Activated CD4-positive, CD25-positive, alpha-beta regulatory T cell (primary cell): ENCODE results near the gene ATP2B2.
"Not testable (repeated sequence)": the region's sequence is repeated elsewhere in the genome, so short reads cannot be mapped to it uniquely, and the experiment has no call there.

ENCODE experiments used
- DNase-seq, 4 experiments: peaks; one replicate each; lab custom pipeline; 2025; lab: John Stamatoyannopoulos, UW

The ATP2B2 gene

DNA sequence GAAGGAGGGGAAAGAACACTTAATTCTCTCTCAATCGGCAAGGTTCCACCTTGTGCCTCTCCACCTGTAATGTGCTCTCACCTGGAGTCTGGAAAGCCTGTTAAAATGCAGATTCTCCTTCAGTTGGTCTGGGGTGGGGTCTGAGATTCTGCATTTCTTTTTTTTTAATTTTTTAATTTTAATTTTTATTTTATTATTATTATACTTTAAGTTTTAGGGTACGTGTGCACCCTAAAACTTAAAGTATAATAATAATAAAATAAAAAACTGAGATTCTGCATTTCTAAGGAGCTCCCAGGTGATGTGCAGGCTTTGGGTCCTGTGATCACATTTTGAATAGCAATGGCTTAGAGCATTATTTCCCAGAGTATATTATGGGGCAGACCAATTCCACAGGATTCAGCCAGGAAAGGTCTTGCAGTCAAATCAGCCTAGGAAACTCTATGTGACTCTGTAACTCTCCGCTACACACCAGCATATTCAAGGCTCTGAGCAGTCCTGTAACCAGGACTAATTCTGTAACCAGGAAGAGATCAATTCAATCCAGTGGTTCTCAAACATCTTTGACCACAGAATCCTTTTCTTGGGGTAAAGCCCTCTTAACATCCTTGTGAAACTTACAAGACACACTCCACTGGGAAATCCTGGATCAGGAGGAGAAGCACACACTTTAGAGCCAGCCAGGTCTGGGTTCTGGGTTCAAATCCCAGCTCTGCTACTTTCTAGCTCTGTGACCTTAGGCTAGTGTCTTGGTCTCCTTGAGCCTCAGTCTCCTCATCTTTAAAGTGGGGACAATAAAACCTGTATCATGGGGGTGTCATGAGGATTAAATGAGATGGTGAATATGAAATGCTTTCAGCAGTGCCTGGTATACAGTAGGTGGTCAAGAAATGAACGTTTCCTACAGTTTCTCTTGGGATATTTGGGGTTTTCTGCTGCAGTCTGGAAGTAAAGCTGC, 122.2 kb downstream of the ATP2B2 start:
- DNase-seq: no peak

- not testable (repeated sequence) for DNase-seq
These were observed 122.9 kb downstream of the ATP2B2 start for GRCh38 chr3:10382445-10382844.

DNA sequence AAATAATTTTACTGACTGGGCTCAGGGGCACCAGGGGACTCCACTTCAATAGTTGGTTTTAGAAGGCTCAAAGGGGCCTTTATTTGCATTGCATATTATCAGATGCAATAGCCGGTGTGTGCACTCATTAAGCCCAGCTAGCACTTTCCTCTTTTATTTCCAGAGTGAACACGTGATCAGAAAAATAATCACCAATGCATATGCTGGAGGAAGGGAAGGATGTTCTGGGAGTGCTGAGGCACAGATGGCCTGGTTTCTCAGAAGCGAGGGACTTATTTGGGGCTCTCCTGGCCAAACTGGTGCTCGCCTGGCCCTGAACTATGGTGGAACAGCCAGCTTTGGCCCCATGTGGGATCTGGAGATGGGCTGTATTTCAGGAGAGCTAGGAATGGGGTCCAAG, 124.0 kb downstream of the ATP2B2 start:
- DNase-seq: no peak

GRCh38 chr3:10380906-10381305, 124.5 kb downstream of the ATP2B2 start:
- DNase-seq: no peak

GRCh38 chr3:10379961-10380360, 125.4 kb downstream of the ATP2B2 start:
- DNase-seq: no peak

- no peak for DNase-seq
These were observed 126.2 kb downstream of the ATP2B2 start for GRCh38 chr3:10379161-10379560.

- DNase-seq: no peak
These were observed 126.6 kb downstream of the ATP2B2 start for GRCh38 chr3:10378742-10379141.

DNA sequence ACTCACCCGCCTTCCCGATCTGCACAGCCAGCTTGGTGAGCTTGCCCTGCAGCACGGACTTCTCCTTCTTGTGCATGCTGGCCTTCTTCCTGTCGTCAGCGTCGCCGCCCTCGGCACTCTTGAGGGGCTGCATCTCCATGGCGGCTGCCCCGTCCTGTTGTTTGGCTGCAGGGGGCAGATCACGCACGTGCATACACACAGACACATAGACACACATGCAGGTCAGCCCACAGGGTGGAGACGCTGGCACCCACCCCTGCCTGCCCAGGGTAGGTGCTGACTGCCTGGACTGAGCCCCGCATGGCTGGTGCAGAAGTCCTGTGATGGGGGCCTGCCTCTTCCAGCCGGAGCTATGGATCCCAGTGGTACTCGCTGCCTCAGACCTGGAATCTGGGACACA, 127.1 kb downstream of the ATP2B2 start:
- DNase-seq: no peak

DNA sequence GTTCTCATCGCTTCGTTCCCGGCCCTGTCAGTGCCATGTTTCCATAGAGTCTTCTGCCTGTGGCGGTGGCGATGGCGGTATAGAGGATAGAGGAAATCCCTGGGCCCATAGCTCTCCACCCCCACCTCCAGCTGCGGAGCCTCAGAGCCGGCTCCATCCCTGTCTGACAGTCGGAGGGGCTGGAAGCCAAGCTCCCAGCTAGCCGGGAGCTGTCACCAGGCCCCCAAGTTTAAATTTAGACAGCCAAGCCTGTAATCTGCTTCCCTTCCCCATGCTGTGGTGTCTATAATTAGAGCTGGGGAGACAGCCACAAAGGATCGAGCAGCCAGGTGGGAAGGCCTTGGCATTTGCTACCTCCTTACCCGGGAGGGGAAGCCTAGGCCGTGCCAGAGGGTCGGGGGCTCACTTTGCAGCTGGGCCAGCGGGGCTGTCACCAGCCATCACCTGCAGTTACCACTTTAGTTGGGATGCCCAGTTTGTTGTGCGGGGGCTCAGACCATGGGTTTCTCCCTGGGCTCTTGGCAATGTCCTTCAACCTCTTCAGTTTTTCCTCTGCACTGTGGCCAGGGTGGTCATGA, 128.1 kb downstream of the ATP2B2 start:
- no peak for DNase-seq

- DNase-seq: no peak
These were observed 129.0 kb downstream of the ATP2B2 start for GRCh38 chr3:10376353-10376752.

GRCh38 chr3:10375296-10376053, 129.9 kb downstream of the ATP2B2 start:
- DNase-seq: no peak

DNA sequence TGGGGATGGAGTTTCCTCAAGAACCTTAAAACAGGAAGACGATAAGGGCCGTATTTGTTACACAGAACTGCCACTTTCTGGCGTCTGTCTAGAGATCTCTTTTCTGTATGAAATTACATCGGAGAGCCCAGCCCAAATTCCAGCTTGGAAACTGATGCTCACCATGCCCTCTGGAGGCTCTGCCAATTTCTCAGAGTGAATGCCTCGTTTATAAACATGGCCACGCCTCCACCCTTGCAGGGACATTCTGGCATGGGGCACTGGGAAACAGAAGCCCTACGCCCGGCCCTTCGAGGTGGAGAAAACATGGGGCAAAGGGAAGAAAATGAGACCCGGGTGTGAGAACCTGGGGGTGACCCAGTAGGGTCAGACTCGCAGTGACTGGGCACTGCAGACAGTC, 131.1 kb downstream of the ATP2B2 start:
- DNase-seq: no peak

DNA sequence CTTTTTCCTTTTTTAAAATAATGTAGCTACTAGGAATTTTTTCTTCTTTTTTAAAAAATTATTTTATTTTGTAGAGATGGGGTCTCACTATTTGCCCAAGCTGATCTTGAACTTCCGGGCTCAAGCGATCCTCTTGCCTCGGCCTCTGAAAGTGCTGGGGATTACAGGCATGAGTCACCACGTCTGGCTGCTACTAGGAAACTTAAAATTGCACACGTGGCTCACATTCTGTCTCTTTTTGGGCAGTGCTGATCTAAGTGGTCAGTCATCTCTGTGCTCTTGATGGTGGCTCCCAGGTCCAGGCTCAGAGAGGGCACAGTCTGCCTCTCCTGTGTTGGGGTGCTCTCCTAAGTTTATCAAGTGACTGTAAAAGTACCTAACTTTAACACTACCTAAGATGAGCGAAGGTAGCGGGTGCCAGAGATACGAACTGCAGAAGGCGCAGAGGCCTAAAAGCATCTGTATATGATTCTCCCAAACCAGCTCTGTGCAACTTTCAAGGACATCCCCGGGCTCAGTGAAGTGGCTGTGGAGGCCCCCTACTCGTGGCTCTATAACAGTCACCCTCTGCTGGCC, 131.6 kb downstream of the ATP2B2 start:
- DNase-seq: no peak

- DNase-seq: no peak
These were observed 133.6 kb downstream of the ATP2B2 start for GRCh38 chr3:10371789-10372188.

DNA sequence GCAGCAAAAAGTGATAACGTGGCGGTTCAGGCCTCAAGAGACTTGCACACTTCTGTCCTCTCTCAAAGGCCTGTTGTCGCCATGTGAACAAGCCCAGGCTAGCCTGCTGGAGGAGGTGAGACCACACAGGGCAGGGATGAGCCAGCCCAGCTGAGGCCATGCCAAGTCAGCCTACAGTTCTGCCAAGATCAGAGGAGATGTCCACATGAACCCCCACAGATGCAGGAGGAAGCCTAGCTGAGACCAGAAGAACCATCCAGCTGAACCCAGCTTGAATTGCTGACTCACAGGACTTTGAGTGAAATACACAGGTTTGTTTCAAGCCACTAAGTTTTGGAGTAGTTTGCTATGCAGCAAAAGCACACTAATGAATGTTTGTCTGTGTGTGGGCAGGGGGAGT, 134.2 kb downstream of the ATP2B2 start:
- DNase-seq: no peak

- DNase-seq: no peak
These were observed 135.0 kb downstream of the ATP2B2 start for GRCh38 chr3:10370429-10370828.

DNA sequence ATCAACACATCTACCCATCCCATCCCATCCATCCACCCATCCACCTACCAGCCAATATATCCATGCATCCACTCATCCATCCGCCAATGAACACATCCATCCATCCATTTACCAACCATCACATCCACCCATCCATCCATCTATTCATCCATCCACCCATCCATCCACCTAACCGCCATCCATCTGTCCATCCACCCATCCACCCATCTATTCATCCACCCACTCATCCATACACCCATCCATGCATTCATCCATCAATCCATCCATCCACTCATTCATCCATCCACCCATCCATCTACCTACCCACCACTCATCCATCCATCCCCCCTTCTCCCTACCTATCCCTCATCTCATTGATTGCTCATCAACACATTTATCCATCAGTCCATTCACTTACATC, 136.9 kb downstream of the ATP2B2 start:
- no peak for DNase-seq

- no peak for DNase-seq
These were observed 137.9 kb downstream of the ATP2B2 start for GRCh38 chr3:10367506-10367905.

DNA sequence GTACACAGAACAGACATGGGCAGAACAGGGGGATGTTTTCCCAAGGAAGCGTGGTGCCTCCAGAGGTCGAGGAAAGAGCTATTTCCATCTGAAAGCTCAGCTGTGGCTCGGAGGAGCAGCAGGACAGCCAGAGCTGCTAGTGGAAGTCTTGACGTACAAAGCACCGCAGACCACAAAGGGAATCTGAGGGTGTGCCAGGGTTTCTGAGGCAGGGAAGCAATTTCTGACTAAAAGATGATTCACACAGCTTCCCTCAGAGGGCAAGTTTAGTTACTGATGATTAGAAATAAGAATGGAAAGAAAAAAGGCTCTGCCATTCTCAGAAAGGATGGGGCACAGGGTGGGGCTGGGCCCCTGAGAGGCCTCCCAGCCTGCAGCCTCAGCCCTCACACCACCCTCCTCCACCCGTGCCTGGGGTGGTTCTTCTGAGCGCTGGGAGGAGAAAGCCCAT, 138.7 kb downstream of the ATP2B2 start:
- no peak for DNase-seq

DNA sequence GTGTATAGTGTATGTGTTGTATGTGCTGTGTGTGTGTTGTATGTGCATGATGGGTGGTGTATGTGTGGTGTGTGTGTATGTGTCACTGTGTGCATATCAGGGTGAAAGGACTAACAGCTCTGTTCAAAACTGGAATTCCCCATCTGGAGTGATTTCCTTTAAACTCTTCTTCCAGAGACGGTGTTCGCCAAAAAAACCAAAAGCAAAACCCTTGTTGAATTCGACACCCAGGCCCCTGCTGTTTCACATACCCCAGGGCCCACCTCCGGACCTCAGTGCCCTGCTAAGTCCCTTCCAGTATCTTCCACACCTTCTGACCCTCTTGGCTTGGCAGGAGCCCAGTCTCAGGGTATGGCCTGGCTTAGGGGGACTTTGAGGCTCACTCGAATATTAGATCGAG, 139.6 kb downstream of the ATP2B2 start:
- no peak for DNase-seq

DNA sequence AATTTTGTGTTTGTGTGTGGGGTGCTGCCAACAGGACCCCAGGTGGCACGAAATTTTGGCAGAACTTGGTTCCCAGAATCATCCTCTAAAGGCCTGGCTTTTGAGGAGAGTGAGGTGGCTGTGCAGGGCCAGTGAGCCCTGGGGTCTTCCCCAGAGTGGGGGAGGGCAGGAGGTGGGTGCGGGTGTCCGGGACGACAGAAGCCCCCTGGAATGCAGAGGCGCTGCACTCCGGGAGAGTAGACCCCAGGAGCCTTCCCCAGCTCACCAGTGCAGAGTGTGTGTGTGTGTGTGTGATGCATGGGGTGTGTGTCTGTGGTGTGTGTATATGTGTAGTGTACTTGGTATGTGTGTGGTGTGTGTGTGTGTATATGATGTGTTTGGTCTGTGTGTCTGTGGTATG, 140.1 kb downstream of the ATP2B2 start:
- no peak for DNase-seq

GRCh38 chr3:10364806-10365205, 140.6 kb downstream of the ATP2B2 start:
- DNase-seq: no peak
